Ovary (tissue), 3 donors: ENCODE results near the gene USP10.

Source experiments
- CTCF ChIP-seq, 3 donors: fragments of 450-650 bp in 2 of 3; fragments of 200-600 bp in 1 of 3; IDR thresholded peaks; one replicate each; pipeline versions ENCODE4 v1.5.1 to v1.8.0; 2016 to 2022; ENCODE audit warnings: antibody characterized with exemption in 3 of 3, mild to moderate bottlenecking in 1 of 3
- EP300 ChIP-seq: sonication (generic); formaldehyde crosslinking; IDR thresholded peaks from one replicate; pipeline ENCODE4 v1.6.1; 2017; ENCODE audit warnings: antibody characterized with exemption
- POLR2A ChIP-seq: fragments of 450-650 bp; IDR thresholded peaks from one replicate; pipeline ENCODE4 v1.6.1; 2017; ENCODE audit warnings: antibody characterized with exemption, mild to moderate bottlenecking, moderate library complexity
- donor health status: DM: no; HTN: no; CAD: no.

- TF ChIP-seq CTCF (IDR thresholded peaks at IDR 0.05): no peak
- TF ChIP-seq POLR2A: no peak
- no peak for TF ChIP-seq EP300
Measured at GRCh38 chr16:84673203-84673535, 26.6 kb upstream of the USP10 start.
